IPS DF 19.7 (cell line): Measurements from ENCODE around the gene OBP2A.

Experiments used
- DNase-seq: peaks from one replicate; pipeline ENCODE4 v3.0.0-alpha.2; 2013; ENCODE audit warnings: low read depth, low spot score

The OBP2A gene

GRCh38 chr9:135552021-135552697 is 6.2 kb downstream of the OBP2A start:
- no peak for DNase-seq

GRCh38 chr9:135552698-135553171 is 6.8 kb downstream of the OBP2A start:
- DNase-seq, result no peak

GRCh38 chr9:135554718-135555117 is 8.8 kb downstream of the OBP2A start:
- DNase-seq, result no peak

GRCh38 chr9:135555203-135555602 is 9.3 kb downstream of the OBP2A start:
- DNase-seq, result no peak

- DNase-seq, result no peak
These were observed 10.0 kb downstream of the OBP2A start for GRCh38 chr9:135555910-135556309.

GRCh38 chr9:135559606-135560005 is 13.7 kb downstream of the OBP2A start:
- DNase-seq, result no peak

GRCh38 chr9:135561391-135562234 is 15.7 kb downstream of the OBP2A start, which contains the start of gene PAEP:
Gene PAEP, plus strand, starts transcription at chr9:135561756.
- no peak for DNase-seq

- DNase-seq, result no peak
These were observed 16.4 kb downstream of the OBP2A start for GRCh38 chr9:135562235-135562745.

GRCh38 chr9:135563039-135563476 is 17.1 kb downstream of the OBP2A start:
- no peak for DNase-seq

- DNase-seq, result no peak
These were observed 17.9 kb downstream of the OBP2A start for GRCh38 chr9:135563858-135564257.

- no peak for DNase-seq
These were observed 19.3 kb downstream of the OBP2A start for GRCh38 chr9:135565141-135565628.

GRCh38 chr9:135565636-135566035 is 19.7 kb downstream of the OBP2A start:
- no peak for DNase-seq

GRCh38 chr9:135566552-135566951 is 20.6 kb downstream of the OBP2A start:
- DNase-seq, result no peak

GRCh38 chr9:135567311-135567710 is 21.4 kb downstream of the OBP2A start:
- DNase-seq, result no peak

GRCh38 chr9:135568026-135568425 is 22.1 kb downstream of the OBP2A start:
- DNase-seq, result no peak

GRCh38 chr9:135570456-135570855 is 24.5 kb downstream of the OBP2A start:
- DNase-seq, result no peak

GRCh38 chr9:135572233-135572632 is 26.3 kb downstream of the OBP2A start:
- no peak for DNase-seq

GRCh38 chr9:135573124-135573523 is 27.2 kb downstream of the OBP2A start:
- DNase-seq, result no peak

- no peak for DNase-seq
These were observed 28.4 kb downstream of the OBP2A start for GRCh38 chr9:135574331-135574730.

GRCh38 chr9:135574943-135575342 is 29.0 kb downstream of the OBP2A start:
- no peak for DNase-seq

- DNase-seq, result no peak
These were observed 30.2 kb downstream of the OBP2A start for GRCh38 chr9:135575995-135576631.

GRCh38 chr9:135577256-135577655 is 31.3 kb downstream of the OBP2A start:
- no peak for DNase-seq
